GM12878 (cell line): ENCODE results near the gene MLLT3. TPM values are rescaled to one million over a fixed set of nuclear protein-coding genes. Genes with fewer than 3 reads are reported as not detected.
A peak's percentile ranks its signal among the peaks of the same experiment; 100 is the strongest.

Experiments used
- BACH1 ChIP-seq: fragments of 450-650 bp; IDR thresholded peaks from 2 replicates; pipeline ENCODE4 v1.6.1; 2017; ENCODE audit warnings: mild to moderate bottlenecking, borderline replicate concordance
- CEBPB ChIP-seq, 2 experiments: fragments of 150-350 bp in 1 of 2; IDR thresholded peaks; 2 replicates each; pipeline ENCODE4 v1.6.1; 2012 to 2014; ENCODE audit warnings: low read depth in 2 of 2, low read length in 2 of 2, borderline replicate concordance in 1 of 2, inconsistent platforms in 1 of 2
- CREM ChIP-seq: IDR thresholded peaks from 2 replicates; pipeline ENCODE4 v1.6.1; 2014; ENCODE audit warnings: antibody characterized with exemption, low read depth
- HCFC1 ChIP-seq: fragments of 150-350 bp; IDR thresholded peaks from 2 replicates; pipeline ENCODE4 v1.6.1; 2014; ENCODE audit warnings: low read length
- JUNB ChIP-seq: IDR thresholded peaks from 2 replicates; pipeline ENCODE4 v1.6.1; 2016; ENCODE audit warnings: antibody characterized with exemption, mild to moderate bottlenecking
- JUND ChIP-seq: IDR thresholded peaks from 2 replicates; pipeline ENCODE4 v1.6.1; 2012; ENCODE audit warnings: low read depth, mild to moderate bottlenecking, low read length, improper control_type of control experiment, moderate library complexity
- KLF5 ChIP-seq: fragments of 450-650 bp; IDR thresholded peaks from 2 replicates; pipeline ENCODE4 v1.6.1; 2014; ENCODE audit warnings: mild to moderate bottlenecking; ENCODE audit not compliant: partially characterized antibody
- LARP7 ChIP-seq: fragments of 450-650 bp; IDR thresholded peaks from 2 replicates; pipeline ENCODE4 v1.6.1; 2017; ENCODE audit warnings: mild to moderate bottlenecking
- MEF2A ChIP-seq: IDR thresholded peaks from 2 replicates; pipeline ENCODE4 v1.6.1; 2011; ENCODE audit warnings: low read depth, mild to moderate bottlenecking, low read length, moderate library complexity; ENCODE audit not compliant: insufficient read depth
- MLLT1 ChIP-seq: fragments of 450-650 bp; IDR thresholded peaks from 2 replicates; pipeline ENCODE4 v1.6.1; 2016; ENCODE audit warnings: mild to moderate bottlenecking
- MXI1 ChIP-seq: fragments of 150-350 bp; IDR thresholded peaks from 2 replicates; pipeline ENCODE4 v1.6.1; 2011; ENCODE audit warnings: low read depth, mild to moderate bottlenecking, inconsistent platforms, low read length, improper control_type of control experiment
- NFYA ChIP-seq: IDR thresholded peaks from 2 replicates; pipeline ENCODE4 v1.6.1; 2011; ENCODE audit warnings: low read depth, mild to moderate bottlenecking, low read length, improper control_type of control experiment, borderline replicate concordance
- PBX3 ChIP-seq: IDR thresholded peaks from 2 replicates; pipeline ENCODE4 v1.6.1; 2011; ENCODE audit warnings: mild to moderate bottlenecking, low read depth, low read length, moderate library complexity; ENCODE audit not compliant: insufficient replicate concordance
- PRDM15 ChIP-seq: fragments of 450-650 bp; formaldehyde crosslinking; IDR thresholded peaks from 2 replicates; pipeline ENCODE4 v1.4.0; 2020; ENCODE audit warnings: mild to moderate bottlenecking, moderate library complexity
- SIN3A ChIP-seq: IDR thresholded peaks from 2 replicates; pipeline ENCODE4 v1.6.1; 2012; ENCODE audit warnings: low read depth, low read length, improper control_type of control experiment
- SMAD5 ChIP-seq: IDR thresholded peaks from 2 replicates; pipeline ENCODE4 v1.6.1; 2016; ENCODE audit warnings: antibody characterized with exemption, low read depth
- SMC3 ChIP-seq: IDR thresholded peaks from 2 replicates; pipeline ENCODE4 v1.6.1; 2011; ENCODE audit warnings: low read length, improper control_type of control experiment, borderline replicate concordance
- SPI1 ChIP-seq: IDR thresholded peaks from 2 replicates; pipeline ENCODE4 v1.6.1; 2011; ENCODE audit warnings: low read depth, mild to moderate bottlenecking, low read length, moderate library complexity, borderline replicate concordance; ENCODE audit not compliant: insufficient read depth
- TCF12 ChIP-seq: IDR thresholded peaks from 2 replicates; pipeline ENCODE4 v1.6.1; 2011; ENCODE audit warnings: low read depth, mild to moderate bottlenecking, low read length
- ZNF592 ChIP-seq: fragments of 450-650 bp; IDR thresholded peaks from 2 replicates; pipeline ENCODE4 v1.6.1; 2017; ENCODE audit warnings: mild to moderate bottlenecking, moderate library complexity
- polyA plus RNA-seq, 11 experiments: library from polyadenylated mRNA; depleted of rRNA in 4 of 11; unstranded in 6 of 11; stranded (reverse) in 5 of 11; fragments of >200 nt; fragmentation: Nextera tagmentation in 4 of 11; fragmentation: Illumina TruSeq in 1 of 11; extraction: Ambion mirVana in 4 of 11; extraction: Trizol in 1 of 11; gene quantifications; 1 replicate in 1 of 11; 2 replicates in 10 of 11; pipeline versions ENCODE4 v1.2.1 to v1.2.3, GENCODE V29; 2011 to 2016; ENCODE audit warnings: inconsistent platforms in 2 of 11, missing spikeins in 2 of 11, low read depth in 1 of 11
- total RNA-seq, 4 experiments: library from RNA; depleted of rRNA in 3 of 4; stranded (reverse); fragments of >200 nt in 3 of 4; fragmentation: Illumina TruSeq in 1 of 4; extraction: Trizol in 1 of 4; gene quantifications; 2 replicates each; pipeline versions ENCODE4 v1.2.1 to v1.2.3, GENCODE V29; 2013 to 2021

MLLT3 gene
- total and polyA plus RNA-seq, 10 of the 15 experiments (the other 5 are each of a cell fraction or from before 2014, with no cell fraction given): 17.7 to 72.3 (median 35.6) TPM

GRCh38 chr9:20622330-20623020 lies at the start of gene MLLT3 (continued):
- TF ChIP-seq MEF2A: no peak
- no peak for TF ChIP-seq HCFC1
- TF ChIP-seq MXI1: no peak; the same call in 1 of the 2 replicates
- TF ChIP-seq SMC3: peak; percentile 20; the same call in 1 of the 2 replicates
- no peak for TF ChIP-seq CEBPB (IDR thresholded peaks at IDR 0.05; ENCODE audit: borderline replicate concordance in 1 of 2, low read depth in 2 of 2, low read length in 2 of 2)
- no peak for TF ChIP-seq KLF5
- no peak for TF ChIP-seq NFYA
- TF ChIP-seq TCF12: no peak
- no peak for TF ChIP-seq CREM
- no peak for TF ChIP-seq JUND
- no peak for TF ChIP-seq BACH1
- no peak; the same call in 1 of the 2 replicates for TF ChIP-seq MLLT1
- TF ChIP-seq SPI1: no peak
- TF ChIP-seq JUNB: no peak
- TF ChIP-seq SMAD5: peak; percentile 58; the same call in 1 of the 2 replicates
- no peak for TF ChIP-seq PRDM15 (CRISPR knock-in tag)
- no peak for TF ChIP-seq ZNF592
- TF ChIP-seq PBX3: no peak
- no peak for TF ChIP-seq LARP7
- TF ChIP-seq SIN3A: no peak
